AG10803 (cell line): ENCODE results near the gene CDHR1.

Source experiments
- DNase-seq: peaks from one replicate; pipeline ENCODE4 v3.0.0; 2010; ENCODE audit warnings: low read depth
- H3K4me3 ChIP-seq: 2 replicates; pipeline ENCODE4 v1.5.1; 2011; ENCODE audit warnings: mild to moderate bottlenecking, low read length, control low read depth
- TF ChIP-seq, protein P1 (sequence below): conservative IDR thresholded peaks from 2 replicates; pipeline ENCODE4 v1.5.1; 2011; ENCODE audit warnings: mild to moderate bottlenecking, low read length, control low read depth, inconsistent platforms

CDHR1 gene

GRCh38 chr10:84241185-84241790 lies 47.0 kb downstream of the CDHR1 start, which contains the start of gene LRIT1:
Gene LRIT1 (minus strand): TSS chr10:84241546. CDS start chr10:84241439, 107 bp downstream.
- no peak for DNase-seq
- TF ChIP-seq, protein P1, sequence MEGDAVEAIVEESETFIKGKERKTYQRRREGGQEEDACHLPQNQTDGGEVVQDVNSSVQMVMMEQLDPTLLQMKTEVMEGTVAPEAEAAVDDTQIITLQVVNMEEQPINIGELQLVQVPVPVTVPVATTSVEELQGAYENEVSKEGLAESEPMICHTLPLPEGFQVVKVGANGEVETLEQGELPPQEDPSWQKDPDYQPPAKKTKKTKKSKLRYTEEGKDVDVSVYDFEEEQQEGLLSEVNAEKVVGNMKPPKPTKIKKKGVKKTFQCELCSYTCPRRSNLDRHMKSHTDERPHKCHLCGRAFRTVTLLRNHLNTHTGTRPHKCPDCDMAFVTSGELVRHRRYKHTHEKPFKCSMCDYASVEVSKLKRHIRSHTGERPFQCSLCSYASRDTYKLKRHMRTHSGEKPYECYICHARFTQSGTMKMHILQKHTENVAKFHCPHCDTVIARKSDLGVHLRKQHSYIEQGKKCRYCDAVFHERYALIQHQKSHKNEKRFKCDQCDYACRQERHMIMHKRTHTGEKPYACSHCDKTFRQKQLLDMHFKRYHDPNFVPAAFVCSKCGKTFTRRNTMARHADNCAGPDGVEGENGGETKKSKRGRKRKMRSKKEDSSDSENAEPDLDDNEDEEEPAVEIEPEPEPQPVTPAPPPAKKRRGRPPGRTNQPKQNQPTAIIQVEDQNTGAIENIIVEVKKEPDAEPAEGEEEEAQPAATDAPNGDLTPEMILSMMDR: no peak
- H3K4me3 ChIP-seq: no peak within 1 kb of the TSS

DNA sequence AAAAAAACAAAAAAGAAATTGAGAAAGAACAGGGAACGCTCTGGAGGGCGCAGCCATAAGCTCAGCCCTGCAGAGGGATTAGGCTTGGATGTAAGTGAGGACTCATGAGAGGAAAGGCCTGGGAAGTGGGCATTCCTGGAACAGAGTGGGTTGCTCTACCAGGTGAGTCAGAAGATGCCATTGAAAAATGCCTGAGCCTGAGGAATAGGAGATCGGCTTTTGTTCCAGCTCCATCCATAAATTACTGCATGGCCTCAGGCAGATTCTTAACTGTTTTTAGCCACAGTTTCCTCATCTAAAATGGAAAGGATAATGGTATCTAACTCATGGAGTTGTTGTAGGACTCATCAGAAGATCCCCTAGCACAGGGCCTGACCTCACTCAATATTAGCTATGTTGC lies 49.4 kb downstream of the CDHR1 start:
- TF ChIP-seq, protein P1: no peak
- no peak overlapping the region for H3K4me3 ChIP-seq
- DNase-seq: no peak

- no peak within 1 kb of the TSS for H3K4me3 ChIP-seq
- peak; percentile 11 for DNase-seq
- TF ChIP-seq, protein P1: no peak
Observed at GRCh38 chr10:84244651-84245270, 50.4 kb downstream of the CDHR1 start, which contains the start of gene RGR. Gene RGR (plus strand): TSS chr10:84245053. CDS start chr10:84245091, 38 bp downstream.

DNA sequence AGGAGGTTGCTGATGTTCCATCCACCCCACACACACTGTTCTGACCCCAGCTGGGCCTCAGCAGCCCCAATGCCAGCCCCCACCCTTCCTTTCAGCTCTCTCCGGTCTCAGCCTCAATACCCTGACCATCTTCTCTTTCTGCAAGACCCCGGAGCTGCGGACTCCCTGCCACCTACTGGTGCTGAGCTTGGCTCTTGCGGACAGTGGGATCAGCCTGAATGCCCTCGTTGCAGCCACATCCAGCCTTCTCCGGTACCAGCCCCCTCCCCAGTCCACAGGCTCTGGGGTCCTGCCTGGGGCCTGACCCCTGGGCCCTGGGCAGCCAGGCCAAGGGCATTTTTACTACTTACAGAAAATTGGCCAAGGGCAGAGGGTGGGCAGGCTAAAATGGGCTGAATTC lies 53.2 kb downstream of the CDHR1 start:
- TF ChIP-seq, protein P1: no peak
- DNase-seq: no peak
- H3K4me3 ChIP-seq: no peak overlapping the region

GRCh38 chr10:84248794-84249193 lies 54.5 kb downstream of the CDHR1 start:
- TF ChIP-seq, protein P1: no peak
- no peak for DNase-seq

DNA sequence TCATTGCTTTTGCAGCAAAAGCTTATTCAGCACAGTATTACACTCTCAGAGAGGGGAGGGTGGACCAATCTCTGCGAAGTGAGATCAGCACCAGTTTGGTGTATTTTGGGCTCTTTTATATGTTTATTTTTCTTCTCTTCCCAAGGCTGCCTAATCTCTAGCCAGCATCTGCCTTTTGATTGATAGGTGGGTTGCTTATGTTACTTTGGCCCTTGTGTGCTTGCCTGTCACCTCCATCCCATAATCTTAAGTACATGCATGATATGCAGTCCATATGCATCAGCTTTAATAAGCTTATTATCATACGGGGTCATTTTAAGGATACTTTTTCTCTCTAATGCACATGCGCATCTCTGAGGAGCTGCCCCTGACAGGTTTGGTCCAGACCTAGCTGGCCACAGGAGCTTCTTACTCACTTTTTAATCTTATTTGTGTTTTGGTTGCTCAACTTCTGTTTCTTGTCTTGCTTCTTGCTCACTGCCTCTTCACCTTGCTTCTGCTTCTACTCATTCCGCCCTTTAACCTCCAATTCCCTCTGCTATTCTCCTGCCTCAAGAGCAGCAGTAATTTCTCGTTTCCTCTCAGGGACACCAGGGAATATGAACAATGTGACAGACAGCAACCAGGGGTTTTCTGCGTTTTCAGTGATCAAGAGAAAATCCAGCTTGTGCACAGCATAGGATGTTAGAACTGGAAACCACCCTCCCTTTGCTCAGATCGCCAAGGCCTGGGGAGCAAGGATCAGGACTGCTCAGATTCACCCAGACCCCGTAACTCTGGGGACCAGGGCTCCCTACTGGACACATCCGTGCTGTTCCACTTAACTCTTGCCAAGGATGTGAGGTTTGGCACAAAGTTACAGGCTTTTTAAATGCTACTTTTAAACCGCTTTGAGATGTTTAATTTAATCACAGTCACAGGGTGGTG lies 60.5 kb downstream of the CDHR1 start:
- H3K4me3 ChIP-seq: no peak overlapping the region
- no peak for DNase-seq
- TF ChIP-seq, protein P1: no peak

More at GRCh38 chr10:84248794-84249193, 54.5 kb downstream of the CDHR1 start:
- H3K4me3 ChIP-seq: no peak overlapping the region
